HCT116 (cell line): ENCODE data around the gene EEF1AKMT2. TPM values are rescaled to one million over a fixed set of nuclear protein-coding genes. Genes with fewer than 3 reads are reported as not detected.

Source experiments
- ATAC-seq: fragments of 200-7000 bp; cut with Tn5 transposase; 2 replicates; pipeline ENCODE4 v1.9.1; 2020; ENCODE audit warnings: mild to moderate bottlenecking, moderate library complexity
- BruUV-seq: library from RNA; stranded (reverse); fragments of 400-500 nt; replicated peaks from 2 replicates; lab custom pipeline; 2021; lab: Mats Ljungman, UMichigan
- CTCF ChIA-PET: fragments of 300-600 bp; sonication (Branson Sonifier 250); formaldehyde crosslinking; loops from one replicate; lab custom pipeline; 2021; ENCODE audit warnings: antibody characterized with exemption; lab: Charles Lee
- POLR2A ChIA-PET: fragments of 300-600, 350-600 bp; sonication (Branson Sonifier 250); formaldehyde crosslinking; loops from one replicate; lab custom pipeline; 2021; ENCODE audit warnings: antibody characterized with exemption; lab: Charles Lee
- RAD21 ChIA-PET, 2 experiments: fragments of 300-600 bp; sonication (Branson Sonifier 250); formaldehyde crosslinking; loops; one replicate each; lab custom pipeline; 2023; ENCODE audit warnings: low total read pairs in 2 of 2; ENCODE audit not compliant: uncharacterized antibody in 2 of 2, unreplicated experiment in 2 of 2, low non-redundant PET in 1 of 2; lab: Charles Lee
- DNase-seq: peaks from one replicate; pipeline ENCODE4 v3.0.0-alpha.2; 2010; ENCODE audit warnings: low read depth, low spot score
- H2AFZ ChIP-seq: fragments of 200-600 bp; shearing (Covaris generic), sonication (generic); 2 replicates; pipeline ENCODE4 v1.6.1; 2017; ENCODE audit warnings: low read depth, mixed run types, mixed read lengths, antibody characterized with exemption, low read length; ENCODE audit not compliant: poor library complexity, severe bottlenecking
- H3K27ac ChIP-seq: 2 replicates; pipeline ENCODE4 v1.5.1; 2012; ENCODE audit warnings: low read depth, low read length
- H3K27me3 ChIP-seq: fragments of 200-600 bp; sonication (generic); 2 replicates; pipeline ENCODE4 v1.6.1; 2016; ENCODE audit warnings: mixed run types, low read length, mixed read lengths; ENCODE audit not compliant: insufficient read depth
- H3K36me3 ChIP-seq, 2 experiments: fragments of 200-500 bp in 1 of 2; fragments of 200-600 bp in 1 of 2; sonication (Bioruptor generic) in 1 of 2; sonication (generic) in 1 of 2; 2 replicates each; pipeline versions ENCODE4 v1.5.1 to v1.6.1; 2014 to 2016; ENCODE audit warnings: low read length in 2 of 2, inconsistent platforms in 1 of 2, mixed read lengths in 1 of 2, mixed run types in 1 of 2; ENCODE audit not compliant: insufficient read depth in 2 of 2, control insufficient read depth in 1 of 2
- H3K4me1 ChIP-seq, 2 experiments: fragments of 200-600 bp in 1 of 2; sonication (generic) in 1 of 2; 2 replicates each; pipeline versions ENCODE4 v1.5.1 to v1.6.1; 2012 to 2017; ENCODE audit warnings: low read length in 2 of 2, inconsistent platforms in 1 of 2, mild to moderate bottlenecking in 1 of 2, mixed read lengths in 1 of 2, mixed run types in 1 of 2, moderate library complexity in 1 of 2; ENCODE audit not compliant: insufficient read depth in 2 of 2, control insufficient read depth in 1 of 2
- H3K4me2 ChIP-seq: fragments of 200-600 bp; sonication (generic); 2 replicates; pipeline ENCODE4 v1.6.1; 2017; ENCODE audit warnings: mixed run types, low read length, mixed read lengths
- H3K4me3 ChIP-seq, 2 experiments: fragments of 200-600 bp in 1 of 2; sonication (generic) in 1 of 2; replicated peaks in 1 of 2; 2 replicates each; pipeline ENCODE4 v1.5.1; 2011 to 2016; ENCODE audit warnings: low read length in 2 of 2, control low read depth in 1 of 2, low read depth in 1 of 2, mild to moderate bottlenecking in 1 of 2, mixed read lengths in 1 of 2, mixed run types in 1 of 2
- H3K79me2 ChIP-seq: fragments of 200-600 bp; sonication (generic); 2 replicates; pipeline ENCODE4 v1.6.1; 2017; ENCODE audit warnings: mild to moderate bottlenecking, mixed run types, low read length, moderate library complexity, mixed read lengths; ENCODE audit not compliant: insufficient read depth
- H3K9ac ChIP-seq: fragments of 200-600 bp; sonication (generic); 2 replicates; pipeline ENCODE4 v1.6.1; 2016; ENCODE audit warnings: low read length, mixed read lengths
- H3K9me2 ChIP-seq: fragments of 200-600 bp; sonication (generic), shearing (Covaris generic); 2 replicates; pipeline ENCODE4 v1.6.1; 2017; ENCODE audit warnings: mixed run types, mild to moderate bottlenecking, moderate library complexity; ENCODE audit not compliant: insufficient read depth
- H3K9me3 ChIP-seq, 2 experiments: fragments of 200-500 bp in 1 of 2; fragments of 200-600 bp in 1 of 2; sonication (Bioruptor generic) in 1 of 2; sonication (generic) in 1 of 2; 2 replicates each; pipeline ENCODE4 v1.6.1; 2014 to 2017; ENCODE audit warnings: low read length in 2 of 2, mixed read lengths in 2 of 2, inconsistent platforms in 1 of 2, low read depth in 1 of 2, mild to moderate bottlenecking in 1 of 2, mixed run types in 1 of 2, moderate library complexity in 1 of 2; ENCODE audit not compliant: control insufficient read depth in 1 of 2, insufficient read depth in 1 of 2
- H4K20me1 ChIP-seq: fragments of 200-600 bp; sonication (generic), shearing (Covaris generic); 2 replicates; pipeline ENCODE4 v1.6.1; 2017; ENCODE audit warnings: mixed run types, mild to moderate bottlenecking, moderate library complexity; ENCODE audit not compliant: insufficient read depth
- CEBPB ChIP-seq: IDR thresholded peaks from 2 replicates; pipeline ENCODE4 v1.6.1; 2012; ENCODE audit warnings: low read depth
- EGR1 ChIP-seq: IDR thresholded peaks from 2 replicates; pipeline ENCODE4 v1.6.1; 2012; ENCODE audit warnings: low read depth
- EZH2phosphoT487 ChIP-seq: fragments of 200-600 bp; IDR thresholded peaks from 2 replicates; pipeline ENCODE4 v1.6.1; 2018; ENCODE audit warnings: antibody characterized with exemption, borderline replicate concordance
- FOSL1 ChIP-seq: IDR thresholded peaks from 2 replicates; pipeline ENCODE4 v1.6.1; 2012; ENCODE audit warnings: low read depth
- POLR2A ChIP-seq: IDR thresholded peaks from 2 replicates; pipeline ENCODE4 v1.7.0; 2011; ENCODE audit warnings: borderline replicate concordance; ENCODE audit not compliant: insufficient read depth, insufficient read length; ENCODE audit errors: extremely low read depth
- REST ChIP-seq: IDR thresholded peaks from 2 replicates; pipeline ENCODE4 v1.6.1; 2012; ENCODE audit warnings: low read depth
- SP1 ChIP-seq: IDR thresholded peaks from 2 replicates; pipeline ENCODE4 v1.6.1; 2012; ENCODE audit warnings: low read depth
- ZBTB33 ChIP-seq: IDR thresholded peaks from 2 replicates; pipeline ENCODE4 v1.6.1; 2011; ENCODE audit warnings: mild to moderate bottlenecking, low read length, moderate library complexity; ENCODE audit not compliant: insufficient replicate concordance; ENCODE audit errors: extremely low read depth
- ZFX ChIP-seq: fragments of 450-650 bp; IDR thresholded peaks from 2 replicates; pipeline ENCODE4 v1.6.1; 2017
- intact Hi-C: fragments of 100-400 bp; cut with micrococcal nuclease; formaldehyde crosslinking; loops from 2 replicates; pipeline ENCODE4 v1.10.0; 2022
- total RNA-seq: library from RNA; stranded (reverse); gene quantifications from one replicate; pipeline ENCODE4 v1.2.1, GENCODE V29; 2021; ENCODE audit not compliant: unreplicated experiment
- TF ChIP-seq, protein P1 (sequence below), 3 experiments: fragments of 200-600 bp in 1 of 3; sonication (generic) in 1 of 3; IDR thresholded peaks in 2 of 3; conservative IDR thresholded peaks in 1 of 3; 2 replicates each; pipeline ENCODE4 v1.5.1; 2012 to 2017; ENCODE audit warnings: low read depth in 2 of 3, low read length in 2 of 3, antibody characterized with exemption in 1 of 3, borderline replicate concordance in 1 of 3, control low read depth in 1 of 3, mild to moderate bottlenecking in 1 of 3, mixed read lengths in 1 of 3, mixed run types in 1 of 3, moderate library complexity in 1 of 3; ENCODE audit not compliant: insufficient read depth in 1 of 3
- TF ChIP-seq, protein P2 (sequence below): IDR thresholded peaks from 2 replicates; pipeline ENCODE4 v1.6.1; 2012

Gene EEF1AKMT2
- total RNA-seq, 1 experiment from 2014 or later = 39.6 TPM

- TF ChIP-seq ZBTB33 (no peak), EZH2phosphoT487 (no peak)
- TF ChIP-seq, all 23 proteins: peak for 0
Measured at GRCh38 chr10:124728071-124728829, 63.4 kb downstream of the EEF1AKMT2 start (continued).

DNA sequence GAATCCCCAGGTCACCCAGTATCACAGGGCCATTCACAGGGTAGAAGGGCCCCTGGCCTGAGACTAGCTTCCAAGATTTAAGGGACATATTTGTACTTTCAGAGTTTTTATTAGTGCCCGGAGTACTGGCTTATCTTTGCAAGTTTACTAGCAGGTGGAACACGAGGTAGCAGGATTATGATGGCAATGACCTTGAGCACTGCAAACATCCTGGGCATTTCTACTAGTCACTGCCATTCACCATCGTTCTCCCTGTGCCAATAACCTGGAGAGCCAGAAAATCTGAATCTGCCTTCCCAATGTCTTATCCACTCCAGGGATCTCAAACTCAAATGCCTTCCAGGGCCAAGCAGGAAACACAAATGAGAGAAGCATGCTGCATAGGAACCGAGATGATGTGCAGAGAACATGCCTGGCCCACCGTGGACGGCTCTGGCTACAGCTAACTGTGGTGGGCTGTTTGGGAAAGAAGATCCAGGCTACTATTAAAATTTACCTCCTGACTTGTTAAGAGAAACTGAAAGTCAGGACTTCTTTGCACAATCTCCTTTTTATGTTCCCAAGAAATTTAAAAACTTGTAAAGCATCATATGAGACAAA is 64.2 kb downstream of the EEF1AKMT2 start:
- H3K27ac ChIP-seq = no peak overlapping the region
- no peaks in the 10 kb centered on the region for H3K9me2 ChIP-seq
- CTCF ChIA-PET = no interaction called here
- no peaks in the 10 kb centered on the region for H3K27me3 ChIP-seq
- H3K36me3 ChIP-seq = no peaks in the 10 kb centered on the region
- RAD21 ChIA-PET = no interaction called here
- BruUV-seq = no TSS peak
- intact Hi-C loops = no loop called here
- H3K79me2 ChIP-seq = no peaks in the 10 kb centered on the region
- TF ChIP-seq, protein P1, sequence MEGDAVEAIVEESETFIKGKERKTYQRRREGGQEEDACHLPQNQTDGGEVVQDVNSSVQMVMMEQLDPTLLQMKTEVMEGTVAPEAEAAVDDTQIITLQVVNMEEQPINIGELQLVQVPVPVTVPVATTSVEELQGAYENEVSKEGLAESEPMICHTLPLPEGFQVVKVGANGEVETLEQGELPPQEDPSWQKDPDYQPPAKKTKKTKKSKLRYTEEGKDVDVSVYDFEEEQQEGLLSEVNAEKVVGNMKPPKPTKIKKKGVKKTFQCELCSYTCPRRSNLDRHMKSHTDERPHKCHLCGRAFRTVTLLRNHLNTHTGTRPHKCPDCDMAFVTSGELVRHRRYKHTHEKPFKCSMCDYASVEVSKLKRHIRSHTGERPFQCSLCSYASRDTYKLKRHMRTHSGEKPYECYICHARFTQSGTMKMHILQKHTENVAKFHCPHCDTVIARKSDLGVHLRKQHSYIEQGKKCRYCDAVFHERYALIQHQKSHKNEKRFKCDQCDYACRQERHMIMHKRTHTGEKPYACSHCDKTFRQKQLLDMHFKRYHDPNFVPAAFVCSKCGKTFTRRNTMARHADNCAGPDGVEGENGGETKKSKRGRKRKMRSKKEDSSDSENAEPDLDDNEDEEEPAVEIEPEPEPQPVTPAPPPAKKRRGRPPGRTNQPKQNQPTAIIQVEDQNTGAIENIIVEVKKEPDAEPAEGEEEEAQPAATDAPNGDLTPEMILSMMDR (IDR thresholded peaks at IDR 0.05 in 2 of 3, conservative IDR thresholded peaks at IDR 0.05 in 1 of 3; ENCODE audit: borderline replicate concordance in 1 of 3, insufficient read depth in 1 of 3, low read depth in 2 of 3, low read length in 2 of 3) = no peak
- TF ChIP-seq SP1 (no peak), REST (no peak), EGR1 (no peak), FOSL1 (no peak), ZFX (no peak), POLR2A (no peak), EZH2phosphoT487 (no peak), CEBPB (no peak)
- TF ChIP-seq, protein P2, sequence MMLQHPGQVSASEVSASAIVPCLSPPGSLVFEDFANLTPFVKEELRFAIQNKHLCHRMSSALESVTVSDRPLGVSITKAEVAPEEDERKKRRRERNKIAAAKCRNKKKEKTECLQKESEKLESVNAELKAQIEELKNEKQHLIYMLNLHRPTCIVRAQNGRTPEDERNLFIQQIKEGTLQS = no peak
- no peaks in the 10 kb centered on the region for H4K20me1 ChIP-seq
- H3K9me3 ChIP-seq = no peaks in the 10 kb centered on the region
- ATAC-seq (no peak), DNase-seq (no peak)
- POLR2A ChIA-PET = no interaction called here
- no peak overlapping the region for H2AFZ ChIP-seq
- no peak overlapping the region for H3K9ac ChIP-seq
- peaks cover 0 to 16% of the 10 kb centered on the region in 2 experiments; a peak in 1 of 4 replicates for H3K4me1 ChIP-seq
- no peak overlapping the region for H3K4me2 ChIP-seq
- H3K4me3 ChIP-seq = no peak overlapping the region
